HCT116 (cell line): Measurements from ENCODE around the gene RIMBP2. TPM values are rescaled to one million over a fixed set of nuclear protein-coding genes. Genes with fewer than 3 reads are reported as not detected.

Source experiments
- ATAC-seq: fragments of 200-7000 bp; cut with Tn5 transposase; 2 replicates; pipeline ENCODE4 v1.9.1; 2020; ENCODE audit warnings: mild to moderate bottlenecking, moderate library complexity
- BruUV-seq: library from RNA; stranded (reverse); fragments of 400-500 nt; replicated peaks from 2 replicates; lab custom pipeline; 2021; lab: Mats Ljungman, UMichigan
- CTCF ChIA-PET: fragments of 300-600 bp; sonication (Branson Sonifier 250); formaldehyde crosslinking; loops from one replicate; lab custom pipeline; 2021; ENCODE audit warnings: antibody characterized with exemption; lab: Charles Lee
- POLR2A ChIA-PET: fragments of 300-600, 350-600 bp; sonication (Branson Sonifier 250); formaldehyde crosslinking; loops from one replicate; lab custom pipeline; 2021; ENCODE audit warnings: antibody characterized with exemption; lab: Charles Lee
- RAD21 ChIA-PET, 2 experiments: fragments of 300-600 bp; sonication (Branson Sonifier 250); formaldehyde crosslinking; loops; one replicate each; lab custom pipeline; 2023; ENCODE audit warnings: low total read pairs in 2 of 2; ENCODE audit not compliant: uncharacterized antibody in 2 of 2, unreplicated experiment in 2 of 2, low non-redundant PET in 1 of 2; lab: Charles Lee
- DNase-seq: peaks from one replicate; pipeline ENCODE4 v3.0.0-alpha.2; 2010; ENCODE audit warnings: low read depth, low spot score
- H2AFZ ChIP-seq: fragments of 200-600 bp; shearing (Covaris generic), sonication (generic); 2 replicates; pipeline ENCODE4 v1.6.1; 2017; ENCODE audit warnings: low read depth, mixed run types, mixed read lengths, antibody characterized with exemption, low read length; ENCODE audit not compliant: poor library complexity, severe bottlenecking
- H3K27ac ChIP-seq: 2 replicates; pipeline ENCODE4 v1.5.1; 2012; ENCODE audit warnings: low read depth, low read length
- H3K27me3 ChIP-seq: fragments of 200-600 bp; sonication (generic); 2 replicates; pipeline ENCODE4 v1.6.1; 2016; ENCODE audit warnings: mixed run types, low read length, mixed read lengths; ENCODE audit not compliant: insufficient read depth
- H3K36me3 ChIP-seq, 2 experiments: fragments of 200-500 bp in 1 of 2; fragments of 200-600 bp in 1 of 2; sonication (Bioruptor generic) in 1 of 2; sonication (generic) in 1 of 2; 2 replicates each; pipeline versions ENCODE4 v1.5.1 to v1.6.1; 2014 to 2016; ENCODE audit warnings: low read length in 2 of 2, inconsistent platforms in 1 of 2, mixed read lengths in 1 of 2, mixed run types in 1 of 2; ENCODE audit not compliant: insufficient read depth in 2 of 2, control insufficient read depth in 1 of 2
- H3K4me1 ChIP-seq, 2 experiments: fragments of 200-600 bp in 1 of 2; sonication (generic) in 1 of 2; 2 replicates each; pipeline versions ENCODE4 v1.5.1 to v1.6.1; 2012 to 2017; ENCODE audit warnings: low read length in 2 of 2, inconsistent platforms in 1 of 2, mild to moderate bottlenecking in 1 of 2, mixed read lengths in 1 of 2, mixed run types in 1 of 2, moderate library complexity in 1 of 2; ENCODE audit not compliant: insufficient read depth in 2 of 2, control insufficient read depth in 1 of 2
- H3K4me2 ChIP-seq: fragments of 200-600 bp; sonication (generic); 2 replicates; pipeline ENCODE4 v1.6.1; 2017; ENCODE audit warnings: mixed run types, low read length, mixed read lengths
- H3K4me3 ChIP-seq, 2 experiments: fragments of 200-600 bp in 1 of 2; sonication (generic) in 1 of 2; replicated peaks in 1 of 2; 2 replicates each; pipeline ENCODE4 v1.5.1; 2011 to 2016; ENCODE audit warnings: low read length in 2 of 2, control low read depth in 1 of 2, low read depth in 1 of 2, mild to moderate bottlenecking in 1 of 2, mixed read lengths in 1 of 2, mixed run types in 1 of 2
- H3K79me2 ChIP-seq: fragments of 200-600 bp; sonication (generic); 2 replicates; pipeline ENCODE4 v1.6.1; 2017; ENCODE audit warnings: mild to moderate bottlenecking, mixed run types, low read length, moderate library complexity, mixed read lengths; ENCODE audit not compliant: insufficient read depth
- H3K9ac ChIP-seq: fragments of 200-600 bp; sonication (generic); 2 replicates; pipeline ENCODE4 v1.6.1; 2016; ENCODE audit warnings: low read length, mixed read lengths
- H3K9me2 ChIP-seq: fragments of 200-600 bp; sonication (generic), shearing (Covaris generic); 2 replicates; pipeline ENCODE4 v1.6.1; 2017; ENCODE audit warnings: mixed run types, mild to moderate bottlenecking, moderate library complexity; ENCODE audit not compliant: insufficient read depth
- H3K9me3 ChIP-seq, 2 experiments: fragments of 200-500 bp in 1 of 2; fragments of 200-600 bp in 1 of 2; sonication (Bioruptor generic) in 1 of 2; sonication (generic) in 1 of 2; 2 replicates each; pipeline ENCODE4 v1.6.1; 2014 to 2017; ENCODE audit warnings: low read length in 2 of 2, mixed read lengths in 2 of 2, inconsistent platforms in 1 of 2, low read depth in 1 of 2, mild to moderate bottlenecking in 1 of 2, mixed run types in 1 of 2, moderate library complexity in 1 of 2; ENCODE audit not compliant: control insufficient read depth in 1 of 2, insufficient read depth in 1 of 2
- H4K20me1 ChIP-seq: fragments of 200-600 bp; sonication (generic), shearing (Covaris generic); 2 replicates; pipeline ENCODE4 v1.6.1; 2017; ENCODE audit warnings: mixed run types, mild to moderate bottlenecking, moderate library complexity; ENCODE audit not compliant: insufficient read depth
- CBX3 ChIP-seq: IDR thresholded peaks from 2 replicates; pipeline ENCODE4 v1.6.1; 2012; ENCODE audit warnings: low read depth
- CEBPB ChIP-seq: IDR thresholded peaks from 2 replicates; pipeline ENCODE4 v1.6.1; 2012; ENCODE audit warnings: low read depth
- CTCF ChIP-seq, 3 experiments: fragments of 200-600 bp in 1 of 3; sonication (generic) in 1 of 3; IDR thresholded peaks in 2 of 3; conservative IDR thresholded peaks in 1 of 3; 2 replicates each; pipeline ENCODE4 v1.5.1; 2012 to 2017; ENCODE audit warnings: low read depth in 2 of 3, low read length in 2 of 3, antibody characterized with exemption in 1 of 3, borderline replicate concordance in 1 of 3, control low read depth in 1 of 3, mild to moderate bottlenecking in 1 of 3, mixed read lengths in 1 of 3, mixed run types in 1 of 3, moderate library complexity in 1 of 3; ENCODE audit not compliant: insufficient read depth in 1 of 3
- FOSL1 ChIP-seq: IDR thresholded peaks from 2 replicates; pipeline ENCODE4 v1.6.1; 2012; ENCODE audit warnings: low read depth
- JUND ChIP-seq: IDR thresholded peaks from 2 replicates; pipeline ENCODE4 v1.6.1; 2012
- MAX ChIP-seq: IDR thresholded peaks from 2 replicates; pipeline ENCODE4 v1.6.1; 2012
- RAD21 ChIP-seq: IDR thresholded peaks from 2 replicates; pipeline ENCODE4 v1.6.1; 2012; ENCODE audit warnings: low read depth, mild to moderate bottlenecking
- SIN3A ChIP-seq: IDR thresholded peaks from 2 replicates; pipeline ENCODE4 v1.6.1; 2012; ENCODE audit warnings: low read depth
- TCF7L2 ChIP-seq: IDR thresholded peaks from 2 replicates; pipeline ENCODE4 v1.7.0; 2011; ENCODE audit warnings: borderline replicate concordance, inconsistent platforms; ENCODE audit not compliant: insufficient read depth, insufficient read length; ENCODE audit errors: extremely low read depth
- ZBTB33 ChIP-seq: IDR thresholded peaks from 2 replicates; pipeline ENCODE4 v1.6.1; 2011; ENCODE audit warnings: mild to moderate bottlenecking, low read length, moderate library complexity; ENCODE audit not compliant: insufficient replicate concordance; ENCODE audit errors: extremely low read depth
- ZNF274 ChIP-seq: fragments of 200-500 bp; sonication (Bioruptor generic); IDR thresholded peaks from 2 replicates; pipeline ENCODE4 v1.6.1; 2014; ENCODE audit warnings: mild to moderate bottlenecking, low read depth, low read length, inconsistent platforms
- intact Hi-C: fragments of 100-400 bp; cut with micrococcal nuclease; formaldehyde crosslinking; loops from 2 replicates; pipeline ENCODE4 v1.10.0; 2022
- total RNA-seq: library from RNA; stranded (reverse); gene quantifications from one replicate; pipeline ENCODE4 v1.2.1, GENCODE V29; 2021; ENCODE audit not compliant: unreplicated experiment

RIMBP2 gene
- total RNA-seq, 1 experiment from 2014 or later, result not detected

- no peaks in the 10 kb centered on the region for H3K4me1 ChIP-seq
- BruUV-seq, result no TSS peak
Observed at GRCh38 chr12:130666645-130667044, 49.5 kb downstream of the RIMBP2 start.

More at GRCh38 chr12:130666645-130667044, 49.5 kb downstream of the RIMBP2 start:
- RAD21 ChIA-PET, result no interaction called here
- Histone ChIP-seq H3K9ac (no peak overlapping the region), H3K27me3 (no peaks in the 10 kb centered on the region), H3K4me2 (no peak overlapping the region), H3K27ac (no peak overlapping the region), H2AFZ (no peak overlapping the region), H3K9me2 (no peaks in the 10 kb centered on the region), H3K4me3 (no peak overlapping the region), H3K9me3 (no peaks in the 10 kb centered on the region), H3K79me2 (no peaks in the 10 kb centered on the region), H4K20me1 (no peaks in the 10 kb centered on the region), H3K36me3 (no peaks in the 10 kb centered on the region)
- CTCF ChIA-PET, result no interaction called here
- TF ChIP-seq MAX (no peak), TCF7L2 (no peak), CTCF (IDR thresholded peaks at IDR 0.05 in 2 of 3, conservative IDR thresholded peaks at IDR 0.05 in 1 of 3; ENCODE audit: borderline replicate concordance in 1 of 3, insufficient read depth in 1 of 3, low read depth in 2 of 3, low read length in 2 of 3) (no peak), CEBPB (no peak), RAD21 (no peak), SIN3A (no peak), CBX3 (no peak), ZBTB33 (no peak), ZNF274 (no peak), JUND (no peak), FOSL1 (no peak)
- intact Hi-C loops, result no loop called here
- ATAC-seq (no peak), DNase-seq (no peak)
- POLR2A ChIA-PET, result no interaction called here
